GM18511 (cell line): ENCODE data around the gene FBXO15.

Experiments
- ATAC-seq: cut with Tn5 transposase; IDR thresholded peaks from one replicate; pipeline ENCODE4 v1.9.1; 2021; ENCODE audit warnings: mild to moderate bottlenecking, moderate library complexity; ENCODE audit not compliant: unreplicated experiment

FBXO15 gene

DNA sequence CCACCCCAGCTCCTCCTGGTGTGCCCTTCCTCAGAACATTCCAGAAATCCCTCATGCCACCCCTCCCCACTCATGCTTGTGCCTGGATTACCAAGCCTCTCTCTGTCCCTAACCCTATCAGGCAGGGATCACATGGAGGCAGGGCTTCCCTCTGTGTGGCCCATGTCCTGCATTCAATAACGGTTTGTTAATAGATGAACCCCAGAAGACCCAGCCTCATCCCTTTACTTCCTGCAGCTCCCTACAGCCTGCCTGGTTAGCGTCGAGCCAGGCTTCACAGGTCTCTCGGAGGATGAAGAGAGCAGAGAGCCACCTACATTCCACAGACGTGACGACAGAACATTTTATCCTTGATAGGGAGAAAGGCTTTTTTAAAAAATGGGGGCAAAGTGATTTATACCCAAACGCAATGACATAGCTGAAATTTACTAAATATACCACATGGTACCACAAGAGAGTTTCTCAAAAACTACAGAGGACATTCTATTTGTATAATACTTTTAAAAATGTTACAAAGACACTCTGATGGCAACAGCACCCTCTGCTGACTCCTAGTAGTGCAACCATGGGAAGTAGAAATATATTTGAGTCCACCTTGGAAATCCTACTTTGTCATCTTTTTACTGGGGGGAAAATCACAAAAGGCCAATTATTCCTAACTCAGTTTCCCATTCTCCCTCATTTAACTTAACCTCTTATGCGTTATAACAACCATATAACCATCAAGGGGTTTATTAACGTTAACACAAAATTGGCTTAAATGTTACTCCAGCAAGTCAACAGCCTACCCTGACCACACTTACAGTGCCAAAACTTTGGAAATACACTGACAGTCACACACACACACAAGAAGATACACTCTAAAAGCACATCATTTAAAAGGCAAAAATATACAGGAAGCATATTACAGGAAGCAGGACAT, 30.7 kb downstream of the FBXO15 start:
- ATAC-seq = peak; percentile 55

DNA sequence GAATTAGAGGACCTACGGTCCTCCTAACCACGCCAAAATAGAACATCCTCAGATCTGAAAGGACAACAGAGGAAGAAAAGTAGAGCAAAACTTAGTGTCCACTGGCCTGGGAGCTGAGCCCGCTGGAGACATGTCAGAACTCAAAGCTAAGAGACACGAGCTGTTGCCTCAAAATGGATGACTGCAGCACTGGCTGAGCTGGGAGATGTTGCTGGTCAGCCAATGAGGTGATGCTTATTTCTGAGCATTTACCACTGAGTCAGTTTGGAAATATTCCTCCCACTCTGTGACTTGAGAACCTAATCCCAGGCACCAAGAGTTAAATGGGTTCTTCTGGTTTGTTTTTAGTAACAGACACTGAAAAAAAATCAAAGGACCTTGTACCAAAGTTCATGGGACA, 32.6 kb downstream of the FBXO15 start:
- no peak for ATAC-seq

DNA sequence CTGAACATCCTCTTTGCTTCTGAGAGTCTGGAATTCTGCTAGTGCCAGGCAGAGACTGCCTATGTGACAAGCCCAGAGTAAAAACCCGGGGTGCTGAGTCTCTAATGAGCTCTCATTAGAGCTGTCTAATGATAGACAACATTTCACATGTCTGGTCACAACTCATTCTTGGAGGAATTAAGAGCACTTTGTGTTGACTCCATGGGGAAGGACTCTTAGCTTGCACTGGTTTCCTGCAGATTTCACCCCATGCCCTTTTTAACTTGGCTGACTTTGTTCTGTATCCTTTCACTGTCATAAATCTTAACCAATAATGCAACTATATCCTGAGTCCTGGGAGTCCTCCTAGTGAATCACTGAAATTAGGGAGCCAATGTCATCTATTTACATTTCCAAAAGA, 33.5 kb downstream of the FBXO15 start:
- no peak for ATAC-seq

DNA sequence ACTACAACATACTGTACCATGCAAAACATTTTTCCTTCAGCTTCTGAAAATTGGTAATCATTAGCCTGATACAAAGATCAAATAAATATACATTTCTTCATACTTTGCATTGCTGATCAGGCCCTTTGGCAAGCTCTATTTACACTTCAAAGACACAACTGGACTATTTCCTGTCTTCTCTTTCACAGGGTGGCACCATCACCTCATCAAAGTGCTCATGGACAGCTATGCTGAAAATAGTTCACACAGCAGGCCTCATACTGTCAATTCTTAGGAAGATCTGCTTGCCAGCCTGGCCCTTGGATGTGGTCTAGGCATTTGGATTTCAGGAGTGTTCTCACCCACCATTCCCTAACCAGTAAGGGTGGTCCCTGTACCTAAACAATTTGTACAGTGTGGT, 33.9 kb downstream of the FBXO15 start:
- no peak for ATAC-seq

DNA sequence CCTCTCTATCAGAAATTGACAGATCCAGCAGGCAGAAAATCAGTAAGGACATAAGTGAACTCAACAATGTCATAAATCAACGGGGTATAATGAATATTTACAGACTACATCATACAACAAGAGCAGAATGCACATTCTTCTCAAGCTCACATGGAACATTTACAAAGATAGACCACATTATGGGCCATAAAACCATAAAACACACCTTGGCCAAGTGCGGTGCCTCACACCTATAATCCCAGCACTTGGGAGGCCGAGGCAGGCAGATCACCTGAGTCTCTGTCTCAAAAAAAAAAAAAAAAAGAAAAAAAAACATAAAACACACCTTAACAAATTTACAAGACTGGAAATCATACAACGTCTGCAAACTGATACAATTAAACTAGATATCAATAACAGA, 36.7 kb downstream of the FBXO15 start:
- no peak for ATAC-seq

DNA sequence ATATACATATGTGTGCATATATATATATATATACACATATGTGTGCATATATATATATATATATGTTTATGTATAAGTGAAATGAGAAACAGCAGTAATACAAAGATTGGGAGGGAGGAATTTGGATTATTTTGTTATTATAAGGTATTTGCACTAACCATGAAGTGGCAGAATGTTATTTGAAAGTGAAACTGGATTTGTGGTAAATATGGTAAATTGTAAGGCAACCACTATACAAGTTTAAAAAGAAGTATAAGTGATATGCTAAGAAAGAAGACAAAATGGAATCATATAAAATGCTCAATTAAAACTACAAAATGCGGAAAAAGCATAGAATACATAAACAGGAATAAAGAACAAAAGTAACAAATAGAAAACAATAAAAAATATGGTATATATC, 37.5 kb downstream of the FBXO15 start:
- no peak for ATAC-seq

DNA sequence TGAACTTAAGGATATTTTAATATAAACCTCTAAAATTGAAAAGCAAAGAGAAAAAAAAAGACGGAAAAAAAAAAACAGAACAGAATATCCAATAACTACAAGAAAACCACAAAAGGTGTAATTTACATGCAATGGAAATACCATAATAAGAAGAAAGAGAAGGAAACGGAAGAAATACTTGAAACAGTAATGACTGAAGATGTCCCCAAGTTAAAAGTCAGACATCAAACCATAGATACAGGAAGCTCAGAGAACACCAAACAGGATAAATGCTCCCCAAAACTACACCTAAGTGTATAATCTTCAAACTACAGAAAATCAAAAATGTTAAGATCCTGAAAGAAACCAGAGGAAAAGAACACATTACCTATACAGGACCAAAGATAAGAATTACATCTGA, 39.2 kb downstream of the FBXO15 start:
- no peak for ATAC-seq

DNA sequence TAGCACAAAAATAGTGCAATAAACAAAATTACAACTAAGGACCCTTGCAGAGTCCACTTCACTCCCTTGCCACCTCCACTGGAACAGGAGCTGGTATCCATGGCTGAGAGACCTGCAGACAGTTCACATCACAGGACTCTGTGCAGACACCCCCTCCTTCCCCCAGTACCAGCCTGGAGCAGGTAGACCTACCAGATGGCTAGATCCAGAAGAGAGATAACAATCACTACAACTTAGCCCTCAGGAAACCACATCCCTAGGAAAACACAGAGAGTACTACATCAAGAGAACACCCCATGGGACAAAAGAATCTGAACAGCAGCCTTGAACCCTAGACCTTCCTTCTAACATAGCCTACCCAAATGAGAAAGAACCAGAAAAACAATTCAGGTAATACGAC, 49.8 kb downstream of the FBXO15 start:
- ATAC-seq = no peak

DNA sequence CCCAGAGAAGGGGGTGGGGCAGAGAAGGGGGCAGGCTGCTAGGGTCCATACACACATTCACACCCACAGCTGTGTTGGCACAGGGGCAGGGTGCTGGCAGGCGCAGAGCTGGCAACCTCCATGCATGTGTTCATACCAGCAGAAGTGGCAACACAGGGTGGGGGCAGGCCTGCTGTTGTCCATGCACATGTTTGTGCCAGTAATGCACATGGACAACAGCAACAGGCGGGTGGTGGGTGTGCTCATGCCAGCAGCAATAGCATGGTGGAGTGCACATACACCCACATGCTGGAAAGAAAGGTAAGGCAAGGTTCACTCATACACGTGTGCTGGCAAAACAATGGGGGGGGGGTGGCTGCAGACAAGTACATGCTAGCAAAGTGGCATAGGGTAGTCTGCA, 54.7 kb downstream of the FBXO15 start:
- no peak for ATAC-seq

DNA sequence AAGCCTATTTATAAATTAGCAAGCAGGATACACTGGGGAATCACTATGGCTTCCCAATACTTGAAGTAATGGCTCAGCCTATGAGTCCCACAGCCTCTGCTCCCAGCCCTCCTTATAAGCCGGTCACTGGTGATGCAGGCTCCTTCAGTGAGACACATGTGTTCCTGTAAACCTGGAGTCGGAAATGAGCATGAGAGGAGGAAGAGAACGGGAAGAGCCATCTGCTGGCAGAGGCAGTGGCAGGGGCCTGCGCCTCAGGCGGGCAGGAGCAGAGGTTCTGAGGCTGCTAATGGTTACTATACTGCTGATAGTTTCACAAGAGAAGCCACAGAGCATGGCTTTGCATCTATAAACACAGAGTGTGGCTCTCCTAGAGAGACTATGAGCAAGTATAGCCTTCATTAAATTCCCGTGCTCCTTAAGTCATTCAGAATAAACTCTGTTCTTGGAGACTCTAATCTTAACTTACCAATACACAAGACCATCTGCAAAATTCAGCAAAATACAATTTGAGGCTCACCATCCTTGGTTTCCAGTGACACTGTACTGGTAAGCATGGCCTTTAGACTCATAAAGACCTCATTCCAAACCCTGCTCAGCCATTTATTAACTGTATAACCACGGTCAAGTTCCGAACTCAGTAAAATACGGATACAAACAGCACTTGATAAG, 63.3 kb downstream of the FBXO15 start:
- ATAC-seq = no peak

DNA sequence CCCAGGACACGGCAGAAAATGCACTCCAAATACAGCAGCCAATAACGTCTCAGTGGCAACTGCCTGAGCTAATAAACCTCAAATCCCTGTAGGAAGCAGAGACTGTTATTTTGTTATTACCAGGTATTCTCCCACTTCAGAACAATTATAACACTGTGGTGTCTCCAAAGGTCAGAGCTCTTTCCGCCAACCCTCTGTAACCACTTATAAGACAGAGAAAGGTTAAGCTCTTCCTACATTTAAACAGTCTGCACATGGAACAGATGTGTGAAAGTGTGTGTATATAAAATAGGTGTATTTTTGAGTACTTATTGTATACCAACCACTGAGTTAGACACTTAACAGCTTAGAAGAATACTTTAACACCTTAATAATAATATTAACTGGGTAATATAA, 64.1 kb downstream of the FBXO15 start:
- no peak for ATAC-seq

DNA sequence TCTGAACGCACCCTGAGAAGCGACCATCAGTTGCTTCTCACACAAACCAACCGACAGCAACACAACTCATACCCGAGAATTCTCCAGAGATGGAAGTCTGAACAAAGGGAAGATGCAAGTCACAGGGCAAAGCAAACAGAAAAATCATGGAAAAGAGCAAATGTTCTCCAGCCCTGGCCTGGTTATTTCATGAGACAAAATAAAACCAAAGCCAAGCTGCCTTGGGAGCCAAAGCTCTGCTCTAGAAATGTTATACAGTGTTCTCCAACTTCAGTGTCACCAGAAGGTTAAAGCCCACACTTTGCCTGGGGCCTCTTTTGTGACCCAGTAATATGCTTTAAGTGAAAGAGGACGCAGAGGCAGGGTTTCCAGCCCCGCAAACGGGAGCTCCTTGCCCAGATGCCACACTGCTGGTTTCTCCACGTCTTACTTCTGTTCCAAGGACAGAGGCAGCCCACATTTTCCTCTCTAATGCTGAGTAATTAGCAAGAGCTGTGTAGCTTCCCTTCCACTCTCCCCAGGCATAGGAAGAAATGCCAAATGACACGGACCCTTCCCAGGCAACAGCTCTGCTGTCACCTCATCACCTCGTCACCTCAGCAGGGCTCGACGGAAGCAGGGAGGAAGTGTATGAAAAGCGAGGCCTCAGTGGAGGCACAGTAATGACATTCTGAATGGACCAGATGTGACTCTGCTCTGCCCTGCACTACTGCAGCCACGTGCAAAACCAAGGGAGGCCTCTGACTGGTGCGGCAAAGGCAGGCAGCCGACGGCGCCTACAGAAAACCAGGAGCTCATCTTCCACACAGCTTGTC, 64.7 kb downstream of the FBXO15 start:
- ATAC-seq = no peak

DNA sequence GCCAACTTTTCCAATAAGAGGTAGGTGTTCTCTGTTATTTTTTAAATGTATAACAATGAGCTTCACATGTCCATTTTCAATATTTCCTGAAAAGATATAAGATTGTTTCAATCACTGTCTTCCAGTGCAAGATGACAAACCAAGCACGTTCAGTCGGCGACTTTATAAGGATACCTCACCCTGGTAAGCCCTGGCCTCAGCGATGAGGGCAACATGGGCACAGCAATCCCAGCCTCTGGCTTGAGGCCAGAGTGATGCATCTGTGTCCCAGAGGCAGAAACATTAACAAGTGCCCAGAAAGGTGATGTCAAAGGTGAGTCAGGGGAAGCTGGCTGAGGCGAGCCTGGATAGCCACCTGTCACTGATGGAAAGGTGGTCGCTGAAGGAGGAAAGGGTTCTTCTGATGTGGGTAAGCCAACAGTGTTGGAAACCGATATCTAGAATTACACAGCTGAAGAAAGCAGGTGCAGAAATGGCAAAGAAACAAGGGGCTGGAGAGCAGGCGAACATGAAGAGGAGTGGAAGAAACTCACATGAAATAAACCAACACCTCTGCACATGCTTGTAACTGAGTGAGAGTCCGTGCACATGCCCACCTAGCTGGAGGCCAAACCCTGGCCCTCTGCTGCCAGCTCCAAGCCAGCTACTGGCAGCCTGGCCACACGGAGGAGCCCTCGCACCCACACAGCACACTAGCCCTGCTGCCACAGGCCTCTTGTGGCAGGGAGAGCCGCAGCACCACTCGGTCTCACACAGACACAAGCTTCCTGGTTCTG, 65.5 kb downstream of the FBXO15 start:
- peak; percentile 95 for ATAC-seq

DNA sequence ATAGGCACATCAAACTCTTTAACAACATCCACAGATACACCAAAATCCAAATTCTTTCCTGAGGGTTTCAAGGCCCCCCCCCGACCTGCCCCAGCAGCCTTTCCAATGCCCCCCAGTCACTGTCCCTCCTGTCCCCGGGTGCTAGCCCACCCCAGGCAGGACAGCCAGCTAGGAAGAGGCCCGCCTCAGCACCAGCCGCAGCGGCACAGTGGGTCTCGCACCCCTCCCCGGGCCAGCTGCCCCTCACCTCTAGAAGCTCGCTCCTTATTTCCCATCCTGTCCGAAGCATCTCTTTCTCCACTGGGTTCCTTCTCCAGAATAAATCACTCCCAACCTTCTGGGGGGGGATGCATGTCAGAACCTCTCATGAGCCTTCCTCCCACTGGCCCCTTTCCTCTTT, 69.4 kb downstream of the FBXO15 start:
- ATAC-seq = no peak

DNA sequence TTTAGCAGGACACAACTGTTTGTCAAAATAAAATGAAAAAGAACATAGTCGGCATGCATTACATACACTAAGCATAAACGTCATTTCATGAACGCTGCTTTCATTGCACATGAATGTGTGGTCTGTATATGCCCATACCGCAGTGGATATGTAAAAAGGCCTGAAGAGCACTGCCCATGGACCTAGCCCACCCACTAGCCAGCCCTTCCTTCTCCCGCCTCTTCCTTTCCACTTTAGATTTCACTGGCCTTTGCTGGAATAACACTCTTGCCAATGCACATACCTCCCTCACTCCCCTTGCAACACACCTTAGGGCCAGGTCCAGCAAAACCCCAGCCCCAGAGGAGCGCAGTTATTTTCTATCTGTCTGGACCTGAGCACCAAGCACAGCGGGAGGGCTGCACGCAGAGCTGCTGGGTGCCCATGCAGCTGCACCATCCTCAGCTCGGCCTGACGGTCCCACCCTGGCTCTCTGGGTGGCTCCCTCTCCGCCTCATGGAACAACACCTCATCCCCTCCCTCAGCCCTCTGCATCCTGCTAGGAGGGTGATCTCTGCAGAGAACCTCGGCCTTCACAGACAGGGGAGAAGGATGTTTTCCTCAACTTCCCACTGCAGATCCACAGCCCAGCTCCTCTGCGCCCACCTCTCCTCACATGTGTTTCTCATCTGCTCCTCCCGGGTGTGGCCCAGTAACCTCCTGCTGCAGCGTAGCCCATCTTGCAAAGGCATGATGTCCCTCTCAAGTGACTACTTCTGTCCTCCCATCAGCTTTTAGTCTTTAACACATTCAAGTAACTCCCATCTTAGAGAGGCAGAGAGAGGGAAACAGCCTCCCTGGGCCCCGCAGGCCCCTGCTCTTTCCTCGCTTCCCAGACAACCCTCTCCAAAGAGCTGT, 72.7 kb downstream of the FBXO15 start:
- ATAC-seq = no peak

DNA sequence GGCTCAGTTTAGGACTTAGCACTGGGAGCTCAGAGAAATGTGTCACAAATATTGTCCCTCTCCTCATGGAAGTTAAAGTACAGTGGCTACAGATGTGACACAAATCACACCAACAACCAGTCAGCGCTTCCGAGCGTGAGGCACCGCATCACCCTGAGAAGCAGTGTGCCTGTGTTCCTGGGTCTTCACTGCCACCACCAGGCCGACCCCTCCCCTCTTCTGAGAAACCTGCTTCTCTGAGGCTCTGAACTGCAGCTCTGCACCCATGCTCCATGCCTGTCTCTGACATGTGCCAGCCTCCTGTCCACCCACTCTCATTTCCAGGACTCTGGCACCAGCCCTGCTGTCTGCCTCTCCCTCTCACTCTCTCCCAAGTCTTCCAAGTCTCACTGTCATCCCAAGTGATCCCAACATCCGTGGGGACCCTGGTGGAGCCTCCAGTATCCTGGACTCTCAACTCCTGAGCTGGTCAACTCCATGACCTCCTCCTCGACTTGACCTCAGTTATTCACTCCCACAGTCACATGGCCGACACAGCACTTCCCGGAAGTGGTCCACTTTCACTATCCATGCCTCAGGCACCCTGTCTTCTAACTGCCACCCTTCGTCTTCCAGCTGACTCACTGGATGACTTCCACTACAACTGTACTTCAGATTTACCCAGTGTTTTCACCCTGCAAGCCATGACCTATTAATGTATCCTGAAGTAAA, 73.5 kb downstream of the FBXO15 start:
- ATAC-seq = no peak

DNA sequence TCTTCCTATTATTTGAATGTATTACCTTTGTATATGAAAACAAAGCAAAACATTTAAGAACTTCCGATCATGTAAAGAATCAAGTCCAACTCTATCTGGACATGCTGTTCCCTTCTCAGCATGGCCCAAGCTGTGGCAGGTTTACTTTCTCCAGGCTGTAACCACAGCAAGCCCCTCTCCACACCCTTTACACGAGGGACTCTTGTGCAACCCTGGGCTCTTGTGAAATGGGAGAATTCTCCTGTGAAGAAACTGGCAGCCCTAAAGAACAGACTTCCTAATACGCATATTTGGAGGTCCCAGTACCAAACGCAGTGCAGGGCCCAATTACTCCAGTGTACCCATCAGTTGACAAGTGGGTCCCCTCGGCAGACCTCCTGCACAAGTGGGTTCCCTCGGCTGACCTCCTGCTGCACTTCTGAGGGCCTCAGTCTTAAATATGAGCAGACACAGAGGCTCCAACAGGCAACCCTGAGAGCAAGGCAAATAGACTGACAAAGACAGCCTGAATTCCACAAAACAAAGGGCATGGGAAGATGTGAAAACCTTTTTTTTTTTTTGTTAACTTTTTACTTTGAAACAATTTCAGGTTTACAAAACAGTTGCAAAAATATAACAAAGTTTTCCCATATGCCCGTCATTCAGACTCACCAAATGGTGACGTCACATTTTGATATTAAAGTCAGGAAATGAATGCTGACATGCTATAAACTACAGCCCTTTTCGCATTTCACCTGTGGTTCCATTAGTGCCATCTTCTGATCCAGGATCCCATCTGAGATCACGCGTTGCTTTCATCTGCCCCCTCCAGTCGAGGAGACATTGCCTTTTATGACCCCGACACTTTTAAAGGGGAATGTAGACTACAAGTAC, 78.2 kb downstream of the FBXO15 start:
- no peak for ATAC-seq

DNA sequence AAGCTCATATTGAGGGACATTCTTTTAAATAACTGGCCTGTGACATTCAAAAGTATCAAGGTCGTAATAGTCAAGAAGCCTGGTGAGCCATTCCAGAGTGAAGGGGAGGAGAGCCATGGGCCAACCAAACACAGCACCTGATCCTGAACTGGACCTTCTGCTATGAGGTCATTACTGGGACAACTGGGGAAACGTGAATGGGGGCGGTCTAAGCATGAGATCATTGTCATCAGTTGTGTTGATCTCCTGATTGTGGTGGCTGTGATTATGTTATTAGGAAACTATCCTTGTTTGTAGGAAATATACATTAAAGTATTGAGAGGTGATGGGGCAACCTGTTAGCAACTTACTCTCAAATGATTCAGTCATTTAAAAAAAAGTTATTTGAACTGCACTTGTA, 79.3 kb downstream of the FBXO15 start:
- ATAC-seq = no peak
